ENCODE data around the gene TRIM29.

- TF ChIP-seq, protein P1, sequence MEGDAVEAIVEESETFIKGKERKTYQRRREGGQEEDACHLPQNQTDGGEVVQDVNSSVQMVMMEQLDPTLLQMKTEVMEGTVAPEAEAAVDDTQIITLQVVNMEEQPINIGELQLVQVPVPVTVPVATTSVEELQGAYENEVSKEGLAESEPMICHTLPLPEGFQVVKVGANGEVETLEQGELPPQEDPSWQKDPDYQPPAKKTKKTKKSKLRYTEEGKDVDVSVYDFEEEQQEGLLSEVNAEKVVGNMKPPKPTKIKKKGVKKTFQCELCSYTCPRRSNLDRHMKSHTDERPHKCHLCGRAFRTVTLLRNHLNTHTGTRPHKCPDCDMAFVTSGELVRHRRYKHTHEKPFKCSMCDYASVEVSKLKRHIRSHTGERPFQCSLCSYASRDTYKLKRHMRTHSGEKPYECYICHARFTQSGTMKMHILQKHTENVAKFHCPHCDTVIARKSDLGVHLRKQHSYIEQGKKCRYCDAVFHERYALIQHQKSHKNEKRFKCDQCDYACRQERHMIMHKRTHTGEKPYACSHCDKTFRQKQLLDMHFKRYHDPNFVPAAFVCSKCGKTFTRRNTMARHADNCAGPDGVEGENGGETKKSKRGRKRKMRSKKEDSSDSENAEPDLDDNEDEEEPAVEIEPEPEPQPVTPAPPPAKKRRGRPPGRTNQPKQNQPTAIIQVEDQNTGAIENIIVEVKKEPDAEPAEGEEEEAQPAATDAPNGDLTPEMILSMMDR (IDR thresholded peaks at IDR 0.05; ENCODE audit: low read depth, low read length, poor library complexity, severe bottlenecking) = no peak
- TF ChIP-seq EZH2phosphoT487 (IDR thresholded peaks at IDR 0.05; ENCODE audit: borderline replicate concordance, low read length) = no peak
Measured at GRCh38 chr11:120130176-120130980, 7.5 kb downstream of the TRIM29 start.

Measured in DOHH2 (cell line).